ENCODE data around the gene WNT7A.

GRCh38 chr3:13824521-13825310 lies 55.2 kb downstream of the WNT7A start:
- TF ChIP-seq CTCF (IDR thresholded peaks at IDR 0.05) (no peak), EZH2 (IDR thresholded peaks at IDR 0.05; ENCODE audit: borderline replicate concordance, insufficient read depth, low read depth, low read length, poor library complexity, severe bottlenecking) (no peak)

All from B cell (primary cell).